GM21390 (cell line): ENCODE data around the gene CUL3.
A peak's percentile ranks its signal among the peaks of the same experiment; 100 is the strongest.
"Not testable (repeated sequence)": the region's sequence is repeated elsewhere in the genome, so short reads cannot be mapped to it uniquely, and the experiment has no call there.

Experiments
- ATAC-seq: cut with Tn5 transposase; IDR thresholded peaks from one replicate; pipeline ENCODE4 v1.9.1; 2021; ENCODE audit not compliant: unreplicated experiment

The CUL3 gene

DNA sequence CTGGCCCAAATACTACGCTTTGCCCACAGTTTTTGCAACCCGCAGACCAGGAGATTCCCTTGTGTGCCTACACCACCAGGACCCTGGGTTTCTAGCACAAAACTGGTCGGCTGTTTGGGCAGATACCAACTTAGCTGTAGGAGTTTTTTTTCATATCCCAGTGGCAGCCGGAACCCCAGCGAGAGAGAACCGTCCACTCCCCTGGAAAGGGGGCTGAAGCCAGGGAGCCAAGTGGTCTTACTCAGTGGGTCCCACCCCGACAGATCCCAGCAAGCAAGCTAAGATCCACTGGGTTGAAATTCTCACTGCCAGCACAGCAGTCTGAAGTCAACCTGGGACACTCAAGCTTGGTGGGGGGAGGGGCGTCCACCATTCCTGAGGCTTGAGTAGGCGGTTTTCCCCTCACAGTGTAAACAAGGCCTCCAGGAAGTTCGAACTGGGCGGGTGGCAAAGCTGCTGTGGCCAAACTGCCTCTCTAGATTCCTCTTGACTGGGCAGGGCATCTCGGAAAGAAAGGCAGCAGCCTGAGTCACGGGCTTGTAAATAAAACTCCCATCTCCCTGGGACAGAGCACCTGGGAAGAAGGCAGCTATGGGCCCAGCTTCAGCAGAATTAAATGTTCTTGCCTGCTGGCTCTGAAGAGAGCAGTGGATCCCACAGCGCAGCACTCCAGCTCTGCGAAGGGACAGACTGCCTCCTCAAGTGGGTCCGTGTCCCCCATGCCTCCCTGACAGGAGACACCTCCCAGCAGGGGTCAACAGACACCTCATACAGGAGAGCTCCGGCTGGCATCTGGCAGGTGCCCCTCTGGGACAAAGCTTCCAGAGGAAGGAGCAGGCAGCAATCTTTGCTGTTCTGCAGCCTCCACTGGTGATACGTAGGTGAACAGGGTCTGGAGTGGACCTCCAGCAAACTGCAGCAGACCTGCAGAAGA is 99.8 kb downstream of the CUL3 start:
- ATAC-seq, result not testable (repeated sequence)

GRCh38 chr2:224479826-224480225 is 105.3 kb downstream of the CUL3 start:
- ATAC-seq, result no peak

- no peak for ATAC-seq
Observed at GRCh38 chr2:224472827-224473226, 112.3 kb downstream of the CUL3 start.

- no peak for ATAC-seq
Observed at GRCh38 chr2:224472137-224472536, 113.0 kb downstream of the CUL3 start.

DNA sequence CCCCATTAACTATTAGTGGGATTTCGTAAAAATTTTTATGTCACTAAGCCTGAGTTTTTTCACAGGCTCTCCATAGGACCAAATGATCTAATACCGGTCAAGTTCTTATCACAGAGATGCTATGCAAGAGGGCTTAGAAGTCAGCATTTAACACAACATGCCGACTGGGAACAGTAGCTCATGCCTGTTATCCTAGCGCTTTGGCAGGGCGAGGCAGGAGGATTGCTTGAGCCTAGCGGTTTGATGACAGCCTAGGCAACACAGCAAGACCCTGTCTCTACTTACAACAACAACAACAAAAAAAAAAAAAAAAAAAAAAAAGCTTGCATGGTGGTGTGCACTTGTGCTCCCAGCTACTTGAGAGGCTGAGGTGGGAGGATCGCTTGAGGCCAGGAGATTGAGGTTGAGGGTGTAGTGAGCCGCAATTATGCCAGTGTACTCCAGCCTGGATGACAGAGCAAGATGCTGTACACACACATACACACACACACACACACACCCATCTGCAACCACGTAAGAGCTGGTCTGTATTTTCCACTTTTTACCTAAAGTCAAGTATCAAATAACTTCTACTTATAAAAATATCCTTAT is 115.7 kb downstream of the CUL3 start:
- no peak for ATAC-seq

DNA sequence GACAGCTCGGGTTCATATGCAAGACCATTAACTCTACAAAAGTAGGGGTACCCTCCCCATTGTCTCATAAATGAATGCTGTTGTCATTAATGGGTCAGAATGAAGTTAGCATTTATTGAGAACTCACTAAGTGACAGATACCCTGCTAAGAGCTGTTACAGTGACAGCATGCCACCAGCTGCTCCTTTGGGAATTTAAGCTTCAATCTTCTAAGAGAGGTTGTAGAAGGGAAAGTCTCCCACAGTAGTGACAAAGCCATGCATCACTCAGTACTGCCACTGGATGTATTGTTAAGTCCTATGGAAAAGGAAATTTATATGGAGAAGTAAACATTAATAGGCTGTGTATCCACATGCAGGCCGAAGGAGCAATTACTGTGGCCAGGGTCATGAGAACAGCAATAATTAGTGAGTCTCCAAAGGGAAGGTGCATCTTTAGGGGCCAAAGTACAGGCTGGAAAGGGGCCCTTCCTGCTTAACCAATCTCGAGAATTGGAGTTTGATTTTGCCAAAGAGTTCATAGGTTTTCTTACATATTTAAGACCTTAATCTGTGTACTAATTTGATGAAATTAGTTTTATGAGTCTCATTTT is 118.8 kb downstream of the CUL3 start:
- ATAC-seq, result no peak

DNA sequence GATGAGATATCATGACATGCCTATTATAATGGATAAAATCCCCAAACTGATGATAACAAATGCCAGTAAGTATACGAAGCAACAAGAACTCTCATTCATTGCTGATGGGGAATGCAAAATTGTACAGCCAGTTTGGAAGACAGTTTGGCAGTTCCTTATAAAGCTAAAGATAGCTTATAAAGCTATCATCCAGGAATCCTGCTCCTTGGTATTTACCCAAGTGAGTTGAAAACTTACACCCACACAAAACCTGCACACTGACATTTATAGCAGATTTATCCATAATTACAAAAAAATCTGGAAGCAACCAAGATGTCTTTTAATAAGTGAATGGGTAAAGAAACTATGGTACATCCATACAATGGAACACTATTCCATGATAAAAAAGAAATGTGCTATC is 123.8 kb downstream of the CUL3 start:
- no peak for ATAC-seq

DNA sequence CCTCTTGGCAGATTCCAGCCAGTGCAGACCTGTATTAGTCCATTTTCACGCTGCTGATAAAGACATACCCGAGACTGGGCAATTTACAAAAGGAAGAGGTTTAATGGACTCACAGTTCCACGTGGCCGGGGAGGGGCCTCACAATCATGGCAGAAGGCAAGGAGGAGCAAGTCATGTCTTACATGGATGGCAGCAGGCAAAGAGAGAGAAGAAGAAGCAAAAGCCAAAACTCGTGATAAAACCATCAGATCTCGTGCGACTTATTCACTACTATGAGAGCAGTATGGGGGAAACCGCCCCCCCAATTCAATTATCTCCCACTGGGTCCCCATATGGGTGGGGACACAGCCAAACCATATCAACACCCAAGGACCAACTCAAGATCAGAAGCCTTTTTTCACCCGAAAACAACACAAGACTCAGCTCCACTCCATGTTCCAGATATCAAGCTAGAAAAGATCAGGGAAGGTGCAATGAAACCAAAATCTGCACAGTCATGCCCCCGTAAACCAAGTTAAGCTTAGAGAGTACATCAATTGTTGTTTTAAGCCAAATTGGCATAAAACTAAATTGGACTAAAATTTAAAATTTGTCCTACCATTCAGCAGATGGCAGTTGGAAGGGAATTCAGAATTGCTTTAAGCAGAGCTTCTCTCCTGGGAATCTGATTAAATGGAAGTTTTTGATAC is 127.6 kb downstream of the CUL3 start:
- no peak for ATAC-seq

- no peak for ATAC-seq
Observed at GRCh38 chr2:224453892-224454291, 131.3 kb downstream of the CUL3 start.

GRCh38 chr2:224449212-224450147 is 135.7 kb downstream of the CUL3 start:
- peak; percentile 60 for ATAC-seq

DNA sequence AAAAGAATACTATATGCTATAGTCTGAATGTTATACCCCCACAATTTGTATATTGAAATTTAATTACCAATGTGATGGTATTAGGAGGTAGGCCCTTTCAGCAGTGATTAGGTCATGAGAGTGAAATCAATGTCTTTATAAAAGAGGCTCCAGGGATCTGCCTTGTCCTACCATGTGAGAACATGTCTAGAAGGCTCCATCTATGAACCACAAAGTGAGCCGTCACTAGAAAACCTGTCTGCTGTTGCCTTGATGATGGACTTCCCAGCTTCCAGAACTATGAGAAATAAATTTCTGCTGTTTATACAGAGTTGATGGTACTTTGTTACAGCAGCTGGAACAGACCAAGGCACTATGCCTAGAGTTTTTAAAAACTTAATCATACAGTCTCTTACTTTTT is 136.9 kb downstream of the CUL3 start:
- ATAC-seq, result no peak

DNA sequence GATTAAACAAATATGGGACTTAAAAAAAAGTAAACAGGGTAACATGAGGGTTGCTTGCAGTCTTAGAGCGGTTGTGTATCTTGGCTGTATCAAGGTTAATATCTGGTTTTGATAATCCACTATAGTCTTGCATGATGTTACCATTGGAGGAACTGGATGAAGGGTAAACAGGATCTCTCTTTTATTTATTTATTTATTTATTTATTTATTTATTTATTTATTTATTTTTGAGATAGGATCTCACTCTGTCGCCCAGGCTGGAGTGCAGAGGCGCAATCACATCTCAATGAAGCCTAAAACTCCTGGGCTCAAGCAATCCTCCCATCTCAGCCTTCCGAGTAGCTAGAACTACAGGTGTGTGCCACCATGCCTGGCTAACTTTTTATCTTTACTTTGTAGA is 140.4 kb downstream of the CUL3 start:
- no peak for ATAC-seq

DNA sequence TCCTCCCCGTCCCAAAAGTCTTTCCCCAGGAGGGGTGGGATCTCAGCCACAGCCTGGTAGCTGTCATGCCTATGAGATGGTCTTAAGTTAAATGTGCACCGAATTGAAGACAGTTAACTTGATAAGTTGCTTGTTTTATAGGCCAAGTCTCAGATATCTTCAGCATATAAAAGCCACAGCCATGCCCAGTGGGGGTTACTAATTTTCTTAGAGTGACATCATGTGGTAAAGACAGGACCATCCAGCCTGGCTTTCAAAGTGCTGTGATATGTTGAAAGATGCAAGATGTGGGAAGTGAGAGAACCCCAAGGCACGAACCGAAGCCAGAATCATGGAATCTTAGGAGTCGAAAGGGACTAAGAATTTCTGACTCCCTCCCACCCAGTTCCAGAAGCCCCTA is 141.1 kb downstream of the CUL3 start:
- ATAC-seq, result no peak

- peak; percentile 55 for ATAC-seq
Observed at GRCh38 chr2:224442071-224442967, 142.8 kb downstream of the CUL3 start.

DNA sequence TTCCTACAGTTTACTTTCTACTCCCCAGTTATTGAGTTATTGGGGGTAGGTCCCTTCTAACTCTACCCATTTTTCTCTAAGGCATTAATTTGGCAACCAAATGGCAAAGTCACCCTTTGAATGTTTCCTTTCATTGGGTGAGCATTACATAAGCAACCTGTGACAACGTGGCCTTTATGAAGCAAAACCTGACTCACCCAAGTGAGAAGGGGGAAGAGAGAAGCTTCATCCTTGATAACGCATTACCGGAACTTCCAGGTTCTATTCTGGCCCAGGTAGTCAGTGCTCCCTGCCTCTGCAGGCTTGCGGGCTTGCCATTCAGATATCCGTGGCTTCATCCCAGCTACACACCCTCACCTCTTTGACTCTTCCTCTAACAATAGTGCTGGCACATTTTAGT is 144.2 kb downstream of the CUL3 start:
- no peak for ATAC-seq

DNA sequence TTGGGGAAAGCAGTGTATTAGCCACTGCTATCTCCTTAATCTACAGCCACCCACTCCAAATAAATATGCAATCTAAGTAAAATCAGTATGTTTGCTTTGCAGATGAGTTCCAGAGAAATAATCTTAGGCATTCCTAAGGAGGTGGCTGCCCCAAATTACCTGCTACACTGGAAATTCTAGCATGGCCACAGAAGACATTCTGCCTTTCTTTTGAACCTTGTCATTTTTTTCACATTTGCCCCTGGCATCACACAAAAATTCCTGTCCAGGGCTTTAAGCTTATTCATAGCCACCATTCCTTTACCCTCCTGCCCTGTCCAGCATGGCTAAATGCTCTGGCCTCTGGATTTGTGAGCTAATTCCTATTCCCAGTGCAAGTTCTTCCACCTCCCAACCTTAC is 146.4 kb downstream of the CUL3 start:
- no peak for ATAC-seq

- no peak for ATAC-seq
Observed at GRCh38 chr2:224436634-224437033, 148.5 kb downstream of the CUL3 start.

GRCh38 chr2:224434618-224435017 is 150.5 kb downstream of the CUL3 start:
- no peak for ATAC-seq

DNA sequence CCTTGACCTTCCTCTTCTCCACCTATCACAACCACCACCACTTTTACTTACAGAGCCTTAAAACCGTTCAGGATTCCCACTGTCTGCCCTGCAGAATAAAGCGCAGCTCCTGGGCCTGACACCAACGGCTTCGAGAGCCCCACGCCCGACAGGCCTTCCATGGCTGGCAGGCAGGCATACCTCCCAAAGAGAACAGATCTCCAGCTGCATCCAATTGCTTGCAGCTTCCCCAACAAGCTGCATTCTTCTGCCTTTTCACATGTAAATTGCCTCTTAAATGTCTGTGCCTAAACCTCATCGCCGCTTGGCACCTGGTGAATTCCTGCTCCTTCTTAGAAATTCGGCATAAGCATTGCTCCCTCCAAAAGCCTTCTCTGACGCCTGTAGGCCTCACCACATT is 151.7 kb downstream of the CUL3 start:
- ATAC-seq, result no peak
